AG08395 (cell line): Measurements from ENCODE around the gene TSPAN16.
A peak's percentile ranks its signal among the peaks of the same experiment; 100 is the strongest.

ENCODE experiments used
- DNase-seq: peaks from one replicate; pipeline ENCODE4 v3.0.0; 2012; ENCODE audit warnings: mixed read lengths, low spot score

Gene TSPAN16

GRCh38 chr19:11269408-11269807 is 26.6 kb upstream of the TSPAN16 start:
- no peak for DNase-seq

GRCh38 chr19:11273296-11273695 is 22.7 kb upstream of the TSPAN16 start:
- no peak for DNase-seq

GRCh38 chr19:11273989-11274388 is 22.0 kb upstream of the TSPAN16 start:
- no peak for DNase-seq

- no peak for DNase-seq
These were observed 21.4 kb upstream of the TSPAN16 start for GRCh38 chr19:11274533-11275086.

- DNase-seq, result no peak
These were observed 17.3 kb upstream of the TSPAN16 start for GRCh38 chr19:11278670-11279069.

GRCh38 chr19:11279505-11280236 is 16.3 kb upstream of the TSPAN16 start:
- DNase-seq, result no peak

GRCh38 chr19:11281356-11282049 is 14.5 kb upstream of the TSPAN16 start:
- DNase-seq, result no peak

GRCh38 chr19:11284515-11284914 is 11.4 kb upstream of the TSPAN16 start:
- DNase-seq, result no peak

- peak; percentile 38 for DNase-seq
These were observed 9.5 kb upstream of the TSPAN16 start for GRCh38 chr19:11286312-11286974.

- peak; percentile 41 for DNase-seq
These were observed 7.6 kb upstream of the TSPAN16 start for GRCh38 chr19:11288349-11288748.

- no peak for DNase-seq
These were observed 5.7 kb upstream of the TSPAN16 start for GRCh38 chr19:11290256-11290655.

- no peak for DNase-seq
These were observed 4.5 kb upstream of the TSPAN16 start for GRCh38 chr19:11291415-11291814.

- no peak for DNase-seq
These were observed 4.0 kb upstream of the TSPAN16 start for GRCh38 chr19:11291991-11292390.

- DNase-seq, result peak; percentile 94
These were observed 2.2 kb upstream of the TSPAN16 start for GRCh38 chr19:11293433-11294389.

GRCh38 chr19:11295180-11295579 is 780 bp upstream of the TSPAN16 start:
- DNase-seq, result no peak

- no peak for DNase-seq
These were observed 304 bp downstream of the TSPAN16 start for GRCh38 chr19:11296264-11296663.

GRCh38 chr19:11299946-11300810 is 4.2 kb downstream of the TSPAN16 start:
- no peak for DNase-seq

GRCh38 chr19:11300811-11301120 is 4.8 kb downstream of the TSPAN16 start:
- DNase-seq, result no peak

- DNase-seq, result no peak
These were observed 9.0 kb downstream of the TSPAN16 start for GRCh38 chr19:11304936-11305335.

GRCh38 chr19:11306337-11306736 is 10.4 kb downstream of the TSPAN16 start:
- no peak for DNase-seq
